NCI-H345 (cell line): ENCODE data around the gene MYO15A.

Source experiments
- DNase-seq: peaks from one replicate; lab custom pipeline; 2025; lab: John Stamatoyannopoulos, UW

Gene MYO15A

DNA sequence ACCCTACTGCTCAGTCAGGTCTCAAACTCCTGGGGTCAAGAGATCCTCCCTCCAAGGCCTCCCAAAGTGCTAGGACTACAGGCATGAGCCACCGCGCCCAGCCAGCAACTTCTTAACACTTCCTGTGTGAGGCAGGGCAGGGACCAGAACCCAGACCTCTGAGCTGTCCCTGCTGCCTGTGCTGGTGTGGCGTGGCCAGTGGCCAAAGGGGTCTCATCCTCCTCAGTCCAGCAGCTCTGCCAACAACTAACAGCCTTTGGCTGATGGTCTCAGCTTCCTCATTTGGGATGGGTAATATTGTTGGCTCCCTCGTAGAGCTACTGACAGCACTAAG lies 115.5 kb downstream of the MYO15A start:
- no peak for DNase-seq

- DNase-seq: no peak
These were observed 116.0 kb downstream of the MYO15A start for GRCh38 chr17:18224387-18225120.

GRCh38 chr17:18225121-18225641 lies 116.6 kb downstream of the MYO15A start, which contains the start of gene LLGL1:
LLGL1 (plus strand) TSS chr17:18225635; CDS start chr17:18225683, 48 bp downstream.
- peak; percentile 92 for DNase-seq

GRCh38 chr17:18225642-18226283 lies 117.2 kb downstream of the MYO15A start:
- DNase-seq: no peak

DNA sequence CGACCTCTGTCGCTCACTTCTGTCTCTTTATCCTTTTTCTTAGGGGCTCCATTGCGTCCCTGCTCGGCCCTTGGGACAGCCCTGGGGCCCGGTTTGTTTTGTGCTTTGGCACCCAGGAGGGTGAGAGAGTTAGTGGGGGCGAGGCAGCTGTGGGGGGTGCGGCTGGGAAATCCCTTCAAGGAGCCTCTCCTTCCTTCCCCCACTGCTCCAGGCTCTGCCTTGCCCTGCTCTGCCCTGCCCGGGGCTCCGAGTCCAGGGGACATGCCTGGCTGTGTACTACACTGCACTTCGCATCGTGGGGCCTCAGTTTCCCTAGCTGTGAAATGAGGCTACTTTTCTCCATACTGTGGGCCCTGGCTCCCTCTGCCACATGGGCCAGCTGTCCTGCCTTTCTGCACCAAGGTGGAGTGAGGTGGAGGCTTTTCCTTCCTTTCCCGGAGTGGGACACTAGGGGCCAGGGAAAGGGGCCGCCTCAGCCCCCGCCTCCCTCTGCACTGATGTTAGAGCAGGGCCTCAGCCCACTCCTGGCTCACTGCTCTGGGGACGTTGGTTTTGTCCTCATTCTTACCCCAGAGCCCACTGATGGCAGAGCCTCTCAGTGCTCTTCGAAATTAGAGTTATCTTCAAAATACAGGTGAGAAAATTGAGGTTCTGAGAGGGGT lies 117.9 kb downstream of the MYO15A start:
- DNase-seq: no peak

- no peak for DNase-seq
These were observed 119.1 kb downstream of the MYO15A start for GRCh38 chr17:18227635-18228034.

GRCh38 chr17:18228176-18228682 lies 119.7 kb downstream of the MYO15A start:
- no peak for DNase-seq

- DNase-seq: no peak
These were observed 120.7 kb downstream of the MYO15A start for GRCh38 chr17:18229254-18229653.
